HepG2 (cell line): Measurements from ENCODE around the gene TTLL10. TPM values are rescaled to one million over a fixed set of nuclear protein-coding genes. Genes with fewer than 3 reads are reported as not detected.

Experiments
- ATAC-seq: fragments of 200-7000 bp; cut with Tn5 transposase; 3 replicates; pipeline ENCODE4 v1.9.1; 2020; ENCODE audit warnings: mild to moderate bottlenecking, moderate library complexity
- BruUV-seq: library from RNA; stranded (reverse); fragments of 400-500 nt; replicated peaks from 2 replicates; lab custom pipeline; 2021; lab: Mats Ljungman, UMichigan
- CTCF ChIA-PET: fragments of 300-600 bp; formaldehyde crosslinking; extraction: SDS; loops from one replicate; lab custom pipeline; 2021; ENCODE audit warnings: low total read pairs, inconsistent platforms, low intra/inter-chr PET ratio; lab: Yijun Ruan, JAX
- POLR2A ChIA-PET: fragments of 350-600 bp; sonication (Branson Sonifier 250); formaldehyde crosslinking; loops from one replicate; lab custom pipeline; 2020; ENCODE audit warnings: antibody characterized with exemption, inconsistent platforms; lab: Yijun Ruan, JAX
- DNase-seq: peaks from one replicate; pipeline ENCODE4 v3.0.0-alpha.2; 2015; ENCODE audit warnings: low spot score
- FAIRE-seq: peaks from 3 replicates; lab custom pipeline; 2011; peaks lifted over from hg19 to GRCh38; lab: Jason Lieb, UNC
- H2AFZ ChIP-seq: one replicate; pipeline ENCODE4 v1.6.1; 2011; ENCODE audit warnings: low read length, inconsistent platforms
- H3K27ac ChIP-seq: fragments of 300-600 bp; 3 replicates; pipeline ENCODE4 v1.8.0; 2011; ENCODE audit warnings: mixed run types, mild to moderate bottlenecking, mixed read lengths, low read length, inconsistent platforms; ENCODE audit not compliant: insufficient read depth; ENCODE audit errors: extremely low read length
- H3K27me3 ChIP-seq, 2 experiments: fragments of 200-600 bp in 1 of 2; 2 replicates in 1 of 2; 3 replicates in 1 of 2; pipeline versions ENCODE4 v1.6.0 to v1.8.0; 2011; ENCODE audit warnings: low read length in 2 of 2, mild to moderate bottlenecking in 2 of 2, moderate library complexity in 2 of 2, inconsistent platforms in 1 of 2; ENCODE audit not compliant: insufficient read depth in 2 of 2, control insufficient read depth in 1 of 2
- H3K36me3 ChIP-seq, 2 experiments: fragments of 200-600 bp in 1 of 2; replicated peaks in 1 of 2; 2 replicates in 1 of 2; 3 replicates in 1 of 2; pipeline versions ENCODE4 v1.5.1 to v1.8.0; 2011; ENCODE audit warnings: low read length in 2 of 2, inconsistent platforms in 1 of 2; ENCODE audit not compliant: insufficient read depth in 2 of 2, control insufficient read depth in 1 of 2
- H3K4me1 ChIP-seq: 2 replicates; pipeline ENCODE4 v1.5.1; 2012; ENCODE audit warnings: low read length, inconsistent platforms; ENCODE audit not compliant: insufficient read depth
- H3K4me2 ChIP-seq: 2 replicates; pipeline ENCODE4 v1.6.0; 2011; ENCODE audit warnings: low read depth, low read length, inconsistent platforms
- H3K4me3 ChIP-seq, 3 experiments: fragments of 200-600 bp in 1 of 3; sonication (generic), shearing (Covaris generic) in 1 of 3; replicated peaks in 1 of 3; 2 replicates each; pipeline ENCODE4 v1.5.1; 2011 to 2016; ENCODE audit warnings: low read length in 3 of 3, inconsistent platforms in 2 of 3, low read depth in 2 of 3, mild to moderate bottlenecking in 2 of 3, control low read depth in 1 of 3, mixed read lengths in 1 of 3; ENCODE audit not compliant: insufficient read depth in 1 of 3
- H3K79me2 ChIP-seq: one replicate; pipeline ENCODE4 v1.6.1; 2011; ENCODE audit warnings: low read length, inconsistent platforms; ENCODE audit not compliant: insufficient read depth
- H3K9ac ChIP-seq: 2 replicates; pipeline ENCODE4 v1.6.0; 2011; ENCODE audit warnings: mild to moderate bottlenecking, low read depth, low read length, inconsistent platforms; ENCODE audit not compliant: insufficient read depth
- H3K9me3 ChIP-seq: 2 replicates; pipeline ENCODE4 v1.5.1; 2012; ENCODE audit warnings: mild to moderate bottlenecking, low read length
- H4K20me1 ChIP-seq: 2 replicates; pipeline ENCODE4 v1.6.0; 2011; ENCODE audit warnings: inconsistent platforms, mild to moderate bottlenecking, low read length, moderate library complexity; ENCODE audit not compliant: insufficient read depth
- ADNP ChIP-seq: sonication (generic); formaldehyde crosslinking; IDR thresholded peaks from 2 replicates; pipeline ENCODE4 v1.4.0; 2020; ENCODE audit warnings: missing genetic modification reagents
- HES4 ChIP-seq: sonication (generic); formaldehyde crosslinking; IDR thresholded peaks from 2 replicates; pipeline ENCODE4 v1.9.0; 2021; ENCODE audit warnings: mild to moderate bottlenecking, missing genetic modification reagents, borderline replicate concordance
- KLF9 ChIP-seq: IDR thresholded peaks from 2 replicates; pipeline ENCODE4 v1.6.1; 2016; ENCODE audit warnings: low read depth
- NFE2L2 ChIP-seq: fragments of 150-350 bp; IDR thresholded peaks from 2 replicates; pipeline ENCODE4 v1.6.1; 2014; ENCODE audit warnings: low read length
- SNAPC2 ChIP-seq: sonication (generic); formaldehyde crosslinking; IDR thresholded peaks from 2 replicates; pipeline ENCODE4 v1.8.1; 2022; ENCODE audit warnings: mild to moderate bottlenecking, missing genetic modification reagents
- STAT5B ChIP-seq: sonication (generic); formaldehyde crosslinking; IDR thresholded peaks from 2 replicates; pipeline ENCODE4 v1.4.0; 2020; ENCODE audit warnings: missing genetic modification reagents
- ZKSCAN5 ChIP-seq: sonication (generic); formaldehyde crosslinking; IDR thresholded peaks from 2 replicates; pipeline ENCODE4 v1.5.1; 2020; ENCODE audit warnings: mild to moderate bottlenecking, missing genetic modification reagents
- ZNF142 ChIP-seq: sonication (generic); formaldehyde crosslinking; IDR thresholded peaks from 2 replicates; pipeline ENCODE4 v1.4.0; 2020; ENCODE audit warnings: missing genetic modification reagents
- ZNF362 ChIP-seq: sonication (generic); formaldehyde crosslinking; IDR thresholded peaks from 2 replicates; pipeline ENCODE4 v1.4.0; 2020; ENCODE audit warnings: missing genetic modification reagents, mild to moderate bottlenecking, borderline replicate concordance
- ZNF609 ChIP-seq: sonication (generic); formaldehyde crosslinking; IDR thresholded peaks from 2 replicates; pipeline ENCODE4 v1.4.0; 2020; ENCODE audit warnings: mild to moderate bottlenecking, missing genetic modification reagents, borderline replicate concordance
- ZNF775 ChIP-seq: sonication (generic); formaldehyde crosslinking; IDR thresholded peaks from 2 replicates; pipeline ENCODE4 v1.4.0; 2020; ENCODE audit warnings: missing genetic modification reagents, mild to moderate bottlenecking, moderate library complexity, borderline replicate concordance
- ZSCAN20 ChIP-seq: sonication (generic); formaldehyde crosslinking; IDR thresholded peaks from 2 replicates; pipeline ENCODE4 v1.4.0; 2020; ENCODE audit warnings: missing genetic modification reagents, mild to moderate bottlenecking, borderline replicate concordance
- WGBS: methylation state at CpG from one replicate; pipeline ENCODE4 v1.1.6; 2017; ENCODE audit warnings: low lambda C conversion rate; 5-methylcytosine and 5-hydroxymethylcytosine counted together
- in situ Hi-C: cut with HindIII; loops from 2 replicates; pipeline ENCODE4 v1.10.0; 2017; ENCODE audit warnings: low pct_unique_long_range_greater_than_20kb; ENCODE audit not compliant: extremely low pct_ligation_motif_present
- intact Hi-C: fragments of 100-400 bp; cut with micrococcal nuclease; formaldehyde crosslinking; loops from one replicate; pipeline ENCODE4 v1.10.0; 2022; ENCODE audit not compliant: unreplicated experiment
- polyA plus RNA-seq, 8 experiments: library from polyadenylated mRNA; depleted of rRNA in 3 of 8; stranded (reverse) in 7 of 8; unstranded in 1 of 8; fragments of >200 nt; fragmentation: Illumina TruSeq in 4 of 8; extraction: Trizol in 4 of 8; gene quantifications; 2 replicates each; pipeline versions ENCODE4 v1.2.1 to v1.2.3, GENCODE V29; 2011 to 2016; ENCODE audit warnings: low read depth in 4 of 8, missing spikeins in 1 of 8, mixed read lengths in 1 of 8; ENCODE audit not compliant: insufficient read depth in 1 of 8
- total RNA-seq, 5 experiments: library from RNA; depleted of rRNA; stranded (reverse); fragments of >200 nt; fragmentation: Illumina TruSeq; extraction: Trizol; gene quantifications; 2 replicates each; pipeline ENCODE4 v1.2.3, GENCODE V29; 2016; ENCODE audit warnings: low read depth in 1 of 5

The TTLL10 gene
- total and polyA plus RNA-seq, 2 of the 13 experiments (the other 11 are each of a cell fraction or from before 2014, with no cell fraction given) = not detected

- POLR2A ChIA-PET = no interaction called here
- no TSS peak for BruUV-seq
- in situ Hi-C loops (no loop called here), intact Hi-C loops (no loop called here)
- Histone ChIP-seq H3K36me3 (no peaks in the 10 kb centered on the region), H3K4me3 (no peak overlapping the region), H3K27ac (no peak overlapping the region), H3K27me3 (no peaks in the 10 kb centered on the region), H3K4me1 (peaks cover 11% of the 10 kb centered on the region; the same call in 1 of the 2 replicates), H3K9me3 (no peaks in the 10 kb centered on the region), H3K79me2 (no peaks in the 10 kb centered on the region), H3K4me2 (no peak overlapping the region), H2AFZ (no peak overlapping the region), H4K20me1 (no peaks in the 10 kb centered on the region), H3K9ac (no peak overlapping the region)
- 92% methylated on average over 25 of the region's 25 CpGs for WGBS
- ATAC-seq (no peak), FAIRE-seq (no peak), DNase-seq (no peak)
- CTCF ChIA-PET = no interaction called here
- TF ChIP-seq ZNF775 (no peak), ZKSCAN5 (CRISPR knock-in tag) (no peak), SNAPC2 (CRISPR knock-in tag) (no peak), HES4 (no peak), NFE2L2 (no peak), ZNF609 (CRISPR knock-in tag) (no peak), ZNF362 (CRISPR knock-in tag) (no peak), ZNF142 (CRISPR knock-in tag) (no peak), ZSCAN20 (CRISPR knock-in tag) (no peak), ADNP (CRISPR knock-in tag) (no peak), KLF9 (CRISPR knock-in tag) (no peak), STAT5B (CRISPR knock-in tag) (no peak)
These were observed 32.3 kb upstream of the TTLL10 start for GRCh38 chr1:1141244-1141910.
